Measurements from ENCODE around the gene RAC3.

DNA sequence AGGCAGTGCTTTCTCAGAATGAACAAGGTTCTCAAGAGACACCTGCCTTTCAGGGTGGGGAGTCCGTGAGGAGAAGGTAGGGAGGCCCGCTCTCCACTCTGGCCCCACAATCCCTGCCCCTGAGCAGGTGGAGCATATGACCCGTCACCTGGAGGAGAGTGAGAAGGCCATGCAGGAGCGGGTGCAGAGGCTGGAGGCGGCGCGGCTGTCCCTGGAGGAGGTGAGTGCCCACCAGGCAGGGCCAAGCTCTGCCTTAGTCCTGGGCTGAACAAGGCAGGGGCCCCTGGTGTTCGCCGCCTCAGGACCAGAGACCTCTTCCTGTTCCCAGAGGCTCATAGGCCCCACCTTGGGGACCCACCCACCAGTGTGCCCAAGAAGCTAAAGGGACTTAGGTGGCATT lies 2.5 kb upstream of the RAC3 start:
- TF ChIP-seq, protein P1, sequence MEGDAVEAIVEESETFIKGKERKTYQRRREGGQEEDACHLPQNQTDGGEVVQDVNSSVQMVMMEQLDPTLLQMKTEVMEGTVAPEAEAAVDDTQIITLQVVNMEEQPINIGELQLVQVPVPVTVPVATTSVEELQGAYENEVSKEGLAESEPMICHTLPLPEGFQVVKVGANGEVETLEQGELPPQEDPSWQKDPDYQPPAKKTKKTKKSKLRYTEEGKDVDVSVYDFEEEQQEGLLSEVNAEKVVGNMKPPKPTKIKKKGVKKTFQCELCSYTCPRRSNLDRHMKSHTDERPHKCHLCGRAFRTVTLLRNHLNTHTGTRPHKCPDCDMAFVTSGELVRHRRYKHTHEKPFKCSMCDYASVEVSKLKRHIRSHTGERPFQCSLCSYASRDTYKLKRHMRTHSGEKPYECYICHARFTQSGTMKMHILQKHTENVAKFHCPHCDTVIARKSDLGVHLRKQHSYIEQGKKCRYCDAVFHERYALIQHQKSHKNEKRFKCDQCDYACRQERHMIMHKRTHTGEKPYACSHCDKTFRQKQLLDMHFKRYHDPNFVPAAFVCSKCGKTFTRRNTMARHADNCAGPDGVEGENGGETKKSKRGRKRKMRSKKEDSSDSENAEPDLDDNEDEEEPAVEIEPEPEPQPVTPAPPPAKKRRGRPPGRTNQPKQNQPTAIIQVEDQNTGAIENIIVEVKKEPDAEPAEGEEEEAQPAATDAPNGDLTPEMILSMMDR (IDR thresholded peaks at IDR 0.05; ENCODE audit: insufficient read depth, low read length, poor library complexity, severe bottlenecking), result no peak
- no peak for TF ChIP-seq EZH2phosphoT487 (conservative IDR thresholded peaks at IDR 0.05; ENCODE audit: low read length)
